ENCODE data around the gene FAM50B. TPM values are rescaled to one million over a fixed set of nuclear protein-coding genes. Genes with fewer than 3 reads are reported as not detected.

FAM50B gene
- 10 to 100 TPM in 3 of 4 donors, 1 to 10 TPM in 1; 4.4 to 19.6 (median 15.3) TPM for total RNA-seq

- no peaks in the 10 kb centered on the region for H3K36me3 ChIP-seq
- H3K4me1 ChIP-seq, result peaks cover 4 to 8% of the 10 kb centered on the region in 2 donors
- in situ Hi-C loops (cut with MboI; ENCODE audit: low sequenced_read_pairs in 4 of 4), result loop anchor here in 1 of 4 donors (10.0 kb wide), 1 partner anchor 86 kb away; no protein-coding TSS in a partner anchor
- peak; percentile 85 to 92 for DNase-seq
- ATAC-seq, result peak; percentile 87 to 91
- H3K9me3 ChIP-seq, result no peaks in the 10 kb centered on the region
- TF ChIP-seq POLR2A (IDR thresholded peaks at IDR 0.05) (peak; percentile 10 to 61), CTCF (IDR thresholded peaks at IDR 0.05 in 4 of 5, conservative IDR thresholded peaks at IDR 0.05 in 1 of 5) (peak; percentile 94 to 99 (median 97))
- peak within 1 kb of the TSS; percentile 58 to 68 (median 60) for H3K4me3 ChIP-seq
- H3K27me3 ChIP-seq, result no peaks in the 10 kb centered on the region
- H3K27ac ChIP-seq, result peak within 1 kb of the TSS; percentile 80 to 95 (median 89)
- intact Hi-C loops (cut with DNase I; ENCODE audit: low total_unique reads), result loop anchor here (1.0 to 2.0 kb wide), 2 partner anchors 85 to 106 kb away; no protein-coding TSS in a partner anchor
Measured at GRCh38 chr6:3848925-3849605, at the start of gene FAM50B. FAM50B (plus strand) TSS chr6:3849373; CDS start chr6:3849812, 439 bp downstream.

- Histone ChIP-seq H3K27me3 (no peaks in the 10 kb centered on the region), H3K4me1 (peaks cover 5 to 24% of the 10 kb centered on the region in 2 donors), H3K9me3 (no peaks in the 10 kb centered on the region), H3K27ac (no peak overlapping the region), H3K4me3 (no peak overlapping the region), H3K36me3 (no peaks in the 10 kb centered on the region)
- intact Hi-C loops (cut with DNase I; ENCODE audit: low total_unique reads), result loop anchor here (5.0 kb wide), 1 partner anchor 47 kb away; the partner anchor contains the start of gene PXDC1
- DNase-seq, result no peak
- ATAC-seq, result no peak
- in situ Hi-C loops (cut with MboI; ENCODE audit: low sequenced_read_pairs in 4 of 4), result no loop called here
- TF ChIP-seq CTCF (IDR thresholded peaks at IDR 0.05 in 4 of 5, conservative IDR thresholded peaks at IDR 0.05 in 1 of 5) (no peak), POLR2A (IDR thresholded peaks at IDR 0.05) (no peak)
Measured at GRCh38 chr6:3799719-3800118, 49.5 kb upstream of the FAM50B start.

- Histone ChIP-seq H3K27me3 (no peaks in the 10 kb centered on the region), H3K4me3 (no peak overlapping the region), H3K36me3 (no peaks in the 10 kb centered on the region), H3K9me3 (no peaks in the 10 kb centered on the region), H3K4me1 (peaks cover 5 to 24% of the 10 kb centered on the region in 2 donors), H3K27ac (peak overlapping the region in 1 of 4 donors; percentile 25)
- intact Hi-C loops (cut with DNase I; ENCODE audit: low total_unique reads) (loop anchor here (5.0 kb wide), 1 partner anchor 49 kb away; the partner anchor contains the start of gene PXDC1), in situ Hi-C loops (cut with MboI; ENCODE audit: low sequenced_read_pairs in 4 of 4) (no loop called here)
- TF ChIP-seq CTCF (IDR thresholded peaks at IDR 0.05 in 4 of 5, conservative IDR thresholded peaks at IDR 0.05 in 1 of 5) (no peak), POLR2A (IDR thresholded peaks at IDR 0.05) (no peak)
- ATAC-seq (no peak), DNase-seq (no peak)
Measured at GRCh38 chr6:3800850-3801591, 48.2 kb upstream of the FAM50B start.

GRCh38 chr6:3801960-3802359 is 47.2 kb upstream of the FAM50B start:
- no peaks in the 10 kb centered on the region for H3K27me3 ChIP-seq
- intact Hi-C loops (cut with DNase I; ENCODE audit: low total_unique reads), result loop anchor here (5.0 kb wide), 1 partner anchor 50 kb away; the partner anchor contains the start of gene PXDC1
- H3K36me3 ChIP-seq, result no peaks in the 10 kb centered on the region
- no peak overlapping the region for H3K4me3 ChIP-seq
- in situ Hi-C loops (cut with MboI; ENCODE audit: low sequenced_read_pairs in 4 of 4), result no loop called here
- TF ChIP-seq CTCF (IDR thresholded peaks at IDR 0.05 in 4 of 5, conservative IDR thresholded peaks at IDR 0.05 in 1 of 5) (no peak), POLR2A (IDR thresholded peaks at IDR 0.05) (no peak)
- H3K27ac ChIP-seq, result peak overlapping the region in 1 of 4 donors; percentile 25
- no peak for ATAC-seq
- H3K4me1 ChIP-seq, result peaks cover 5 to 24% of the 10 kb centered on the region in 2 donors
- no peaks in the 10 kb centered on the region for H3K9me3 ChIP-seq
- no peak for DNase-seq

Measured in gastrocnemius medialis (tissue), 4 donors.